ENCODE measurements around the gene ASCC1.

DNA sequence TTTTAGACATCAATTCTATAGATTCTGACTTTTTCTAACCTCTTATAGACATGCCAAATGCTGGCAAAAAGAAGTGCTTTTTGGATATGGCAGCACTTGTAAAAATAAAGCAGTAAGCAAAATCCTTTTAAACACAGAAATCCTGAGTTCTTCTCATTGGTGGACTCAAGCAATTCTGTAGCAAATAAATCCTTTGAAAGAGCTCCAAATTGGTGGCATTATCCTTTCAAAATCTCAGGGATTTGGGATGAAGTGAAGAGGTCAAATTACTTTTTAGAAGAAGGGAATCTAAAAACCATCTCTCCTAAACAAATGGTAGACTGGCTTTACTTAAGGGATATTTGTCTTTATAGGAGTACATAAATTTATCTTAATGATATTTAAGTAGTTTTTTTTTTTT, 17.5 kb upstream of the ASCC1 start:
- TF ChIP-seq, protein P1, sequence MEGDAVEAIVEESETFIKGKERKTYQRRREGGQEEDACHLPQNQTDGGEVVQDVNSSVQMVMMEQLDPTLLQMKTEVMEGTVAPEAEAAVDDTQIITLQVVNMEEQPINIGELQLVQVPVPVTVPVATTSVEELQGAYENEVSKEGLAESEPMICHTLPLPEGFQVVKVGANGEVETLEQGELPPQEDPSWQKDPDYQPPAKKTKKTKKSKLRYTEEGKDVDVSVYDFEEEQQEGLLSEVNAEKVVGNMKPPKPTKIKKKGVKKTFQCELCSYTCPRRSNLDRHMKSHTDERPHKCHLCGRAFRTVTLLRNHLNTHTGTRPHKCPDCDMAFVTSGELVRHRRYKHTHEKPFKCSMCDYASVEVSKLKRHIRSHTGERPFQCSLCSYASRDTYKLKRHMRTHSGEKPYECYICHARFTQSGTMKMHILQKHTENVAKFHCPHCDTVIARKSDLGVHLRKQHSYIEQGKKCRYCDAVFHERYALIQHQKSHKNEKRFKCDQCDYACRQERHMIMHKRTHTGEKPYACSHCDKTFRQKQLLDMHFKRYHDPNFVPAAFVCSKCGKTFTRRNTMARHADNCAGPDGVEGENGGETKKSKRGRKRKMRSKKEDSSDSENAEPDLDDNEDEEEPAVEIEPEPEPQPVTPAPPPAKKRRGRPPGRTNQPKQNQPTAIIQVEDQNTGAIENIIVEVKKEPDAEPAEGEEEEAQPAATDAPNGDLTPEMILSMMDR (IDR thresholded peaks at IDR 0.05) = no peak
- TF ChIP-seq HDAC2 (IDR thresholded peaks at IDR 0.05) (no peak), RAD21 (conservative IDR thresholded peaks at IDR 0.05 in 1 of 2, IDR thresholded peaks at IDR 0.05 in 1 of 2) (no peak), EP300 (IDR thresholded peaks at IDR 0.05) (no peak), POLR2A (IDR thresholded peaks at IDR 0.05; ENCODE audit: low read length) (no peak), FOXS1 (CRISPR knock-in tag; IDR thresholded peaks at IDR 0.05) (no peak), JUNB (IDR thresholded peaks at IDR 0.05) (no peak), CHD2 (IDR thresholded peaks at IDR 0.05; ENCODE audit: low read length, partially characterized antibody) (no peak), SREBF2 (IDR thresholded peaks at IDR 0.05) (no peak)
